AG04449 (cell line): ENCODE results near the gene SLC15A5.

ENCODE experiments used
- CTCF ChIA-PET: fragments of 350-600 bp; formaldehyde crosslinking; extraction: SDS; loops from one replicate; lab custom pipeline; 2021; ENCODE audit warnings: antibody characterized with exemption; lab: Yijun Ruan, JAX
- POLR2A ChIA-PET: fragments of 400-600, 350-600 bp; formaldehyde crosslinking; extraction: SDS; loops from one replicate; lab custom pipeline; 2020; ENCODE audit warnings: antibody characterized with exemption, inconsistent platforms; lab: Yijun Ruan, JAX
- DNase-seq: peaks from one replicate; pipeline ENCODE4 v3.0.0-alpha.2; 2010; ENCODE audit warnings: low read depth, low spot score
- H3K4me3 ChIP-seq: 2 replicates; pipeline ENCODE4 v1.5.1; 2011; ENCODE audit warnings: low read depth, mild to moderate bottlenecking, control low read depth, low read length
- CTCF ChIP-seq: IDR thresholded peaks from one replicate; pipeline ENCODE4 v1.5.1; 2011; ENCODE audit warnings: mild to moderate bottlenecking, moderate library complexity, low read length, control low read depth, inconsistent platforms; ENCODE audit not compliant: insufficient read depth; ENCODE audit errors: missing control alignments

The SLC15A5 gene

GRCh38 chr12:16260206-16260605 is 17.3 kb downstream of the SLC15A5 start:
- CTCF ChIA-PET, result no interaction called here
- no peak for DNase-seq
- POLR2A ChIA-PET, result no interaction called here
- H3K4me3 ChIP-seq, result no peak overlapping the region
- TF ChIP-seq CTCF, result no peak

GRCh38 chr12:16258963-16259362 is 18.5 kb downstream of the SLC15A5 start:
- POLR2A ChIA-PET, result no interaction called here
- no peak for DNase-seq
- no peak for TF ChIP-seq CTCF
- H3K4me3 ChIP-seq, result no peak overlapping the region
- CTCF ChIA-PET, result no interaction called here

GRCh38 chr12:16246264-16246663 is 31.2 kb downstream of the SLC15A5 start:
- POLR2A ChIA-PET, result no interaction called here

GRCh38 chr12:16245209-16245608 is 32.3 kb downstream of the SLC15A5 start:
- POLR2A ChIA-PET, result no interaction called here
- no peak overlapping the region for H3K4me3 ChIP-seq
- no peak for DNase-seq
- CTCF ChIA-PET, result no interaction called here
- TF ChIP-seq CTCF, result no peak

More at GRCh38 chr12:16246264-16246663, 31.2 kb downstream of the SLC15A5 start:
- H3K4me3 ChIP-seq, result no peak overlapping the region
- no peak for DNase-seq
- CTCF ChIA-PET, result no interaction called here
- TF ChIP-seq CTCF, result no peak

GRCh38 chr12:16243487-16244412 is 33.7 kb downstream of the SLC15A5 start:
- POLR2A ChIA-PET, result no interaction called here
- CTCF ChIA-PET, result no interaction called here
- no peak overlapping the region for H3K4me3 ChIP-seq
- no peak for DNase-seq
- no peak for TF ChIP-seq CTCF

GRCh38 chr12:16241346-16241745 is 36.1 kb downstream of the SLC15A5 start:
- no peak for TF ChIP-seq CTCF
- ChIA-PET CTCF (no interaction called here), POLR2A (no interaction called here)
- DNase-seq, result no peak
- H3K4me3 ChIP-seq, result no peak overlapping the region
